Measurements from ENCODE around the gene ATP2B1.

Gene ATP2B1

DNA sequence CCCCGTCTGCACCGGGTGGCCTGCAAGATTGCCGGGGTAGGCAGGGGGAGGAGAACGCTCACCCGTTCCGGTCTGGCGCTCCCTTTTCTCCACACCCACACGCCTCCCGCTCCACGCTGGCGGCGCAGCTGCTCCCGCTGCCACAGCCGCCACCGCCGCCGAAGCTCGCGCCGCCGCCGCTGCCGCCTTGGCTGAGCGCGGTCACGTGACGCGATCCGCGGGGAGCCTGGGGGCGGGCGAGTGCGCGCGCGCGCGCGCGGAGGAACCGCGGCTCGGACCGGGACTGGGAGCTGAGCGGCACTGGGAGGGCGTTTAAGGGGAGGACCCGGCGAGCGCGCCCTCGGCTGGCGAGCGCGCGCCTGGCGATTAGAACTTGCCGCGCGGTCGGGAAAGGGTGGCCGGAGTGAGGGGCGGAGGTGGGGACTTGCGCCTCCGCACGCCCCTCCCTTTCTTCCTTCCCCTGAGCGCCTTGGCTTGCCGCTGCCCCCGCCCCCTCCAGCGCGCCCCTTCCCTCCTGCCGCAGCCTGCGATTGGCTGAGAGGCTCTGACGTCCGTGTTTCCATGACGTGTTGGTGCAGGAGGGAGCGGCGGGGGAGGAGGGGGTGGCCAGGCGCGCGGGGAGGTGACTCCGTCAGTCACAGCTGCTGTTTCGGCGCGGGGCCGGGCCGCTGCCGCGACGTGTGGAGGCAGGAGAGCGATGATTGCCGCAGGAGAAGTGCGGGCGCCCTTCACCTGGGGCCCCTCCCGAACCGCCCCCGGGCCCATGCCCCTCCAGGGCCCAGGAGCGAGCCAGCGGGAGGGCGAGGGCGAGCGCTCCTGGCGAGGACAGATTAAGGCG, 738 bp upstream of the ATP2B1 start:
- peak overlapping the region; percentile 84 to 91 for H3K4me3 ChIP-seq (replicated peaks in 1 of 2; ENCODE audit: low read depth in 2 of 2, low read length in 2 of 2)
- peak; percentile 99 to 100 for DNase-seq (ENCODE audit: low read depth in 2 of 2)
- TF ChIP-seq, protein P1, sequence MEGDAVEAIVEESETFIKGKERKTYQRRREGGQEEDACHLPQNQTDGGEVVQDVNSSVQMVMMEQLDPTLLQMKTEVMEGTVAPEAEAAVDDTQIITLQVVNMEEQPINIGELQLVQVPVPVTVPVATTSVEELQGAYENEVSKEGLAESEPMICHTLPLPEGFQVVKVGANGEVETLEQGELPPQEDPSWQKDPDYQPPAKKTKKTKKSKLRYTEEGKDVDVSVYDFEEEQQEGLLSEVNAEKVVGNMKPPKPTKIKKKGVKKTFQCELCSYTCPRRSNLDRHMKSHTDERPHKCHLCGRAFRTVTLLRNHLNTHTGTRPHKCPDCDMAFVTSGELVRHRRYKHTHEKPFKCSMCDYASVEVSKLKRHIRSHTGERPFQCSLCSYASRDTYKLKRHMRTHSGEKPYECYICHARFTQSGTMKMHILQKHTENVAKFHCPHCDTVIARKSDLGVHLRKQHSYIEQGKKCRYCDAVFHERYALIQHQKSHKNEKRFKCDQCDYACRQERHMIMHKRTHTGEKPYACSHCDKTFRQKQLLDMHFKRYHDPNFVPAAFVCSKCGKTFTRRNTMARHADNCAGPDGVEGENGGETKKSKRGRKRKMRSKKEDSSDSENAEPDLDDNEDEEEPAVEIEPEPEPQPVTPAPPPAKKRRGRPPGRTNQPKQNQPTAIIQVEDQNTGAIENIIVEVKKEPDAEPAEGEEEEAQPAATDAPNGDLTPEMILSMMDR (IDR thresholded peaks at IDR 0.05; ENCODE audit: low read depth, low read length), result no peak

DNA sequence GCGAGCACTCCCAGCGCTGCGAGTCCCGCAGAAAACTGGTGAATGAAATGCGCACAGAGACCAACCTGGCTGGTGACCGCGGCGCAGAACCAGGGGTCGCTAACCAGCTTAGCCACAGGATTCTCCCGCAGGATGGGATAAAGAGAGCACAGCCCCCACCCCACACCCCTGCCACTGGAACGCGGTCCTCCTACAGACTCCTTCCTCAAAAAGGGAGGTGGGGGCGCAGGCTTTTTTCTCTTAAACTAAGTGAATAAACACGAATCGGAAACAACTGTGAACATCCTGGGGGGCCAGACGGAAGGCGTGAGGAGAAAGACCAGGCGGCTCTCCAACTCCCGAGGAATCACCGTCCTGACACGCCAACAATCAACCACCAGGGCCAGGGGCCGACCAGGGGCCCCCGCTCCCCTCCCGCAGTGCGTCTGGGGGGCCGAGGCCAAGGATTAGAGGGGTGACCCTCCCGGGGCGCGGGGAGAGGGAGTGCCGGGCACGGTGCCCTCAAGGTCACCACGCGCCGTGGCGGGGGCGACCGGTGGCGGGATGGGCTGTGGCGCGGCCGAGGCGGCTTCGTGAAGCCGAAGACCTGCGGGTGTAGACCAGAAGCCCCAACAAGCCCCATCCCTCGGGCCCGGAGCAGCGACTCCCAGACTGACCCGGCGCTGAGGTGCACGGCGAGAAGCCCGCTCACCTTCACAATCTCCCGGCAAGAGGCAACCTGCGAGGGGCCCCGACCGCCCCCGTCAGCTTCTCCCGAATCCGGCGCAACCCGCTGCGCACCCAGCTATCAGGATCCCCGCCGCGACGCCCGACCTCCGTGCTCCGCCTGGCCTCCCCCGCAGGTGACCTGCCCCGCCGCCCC, 704 bp downstream of the ATP2B1 start:
- TF ChIP-seq, protein P1 (IDR thresholded peaks at IDR 0.05; ENCODE audit: low read depth, low read length), result no peak
- peak overlapping the region; percentile 84 to 85 for H3K4me3 ChIP-seq (replicated peaks in 1 of 2; ENCODE audit: low read depth in 2 of 2, low read length in 2 of 2)
- peak; percentile 19 to 34 for DNase-seq (ENCODE audit: low read depth in 2 of 2)

DNA sequence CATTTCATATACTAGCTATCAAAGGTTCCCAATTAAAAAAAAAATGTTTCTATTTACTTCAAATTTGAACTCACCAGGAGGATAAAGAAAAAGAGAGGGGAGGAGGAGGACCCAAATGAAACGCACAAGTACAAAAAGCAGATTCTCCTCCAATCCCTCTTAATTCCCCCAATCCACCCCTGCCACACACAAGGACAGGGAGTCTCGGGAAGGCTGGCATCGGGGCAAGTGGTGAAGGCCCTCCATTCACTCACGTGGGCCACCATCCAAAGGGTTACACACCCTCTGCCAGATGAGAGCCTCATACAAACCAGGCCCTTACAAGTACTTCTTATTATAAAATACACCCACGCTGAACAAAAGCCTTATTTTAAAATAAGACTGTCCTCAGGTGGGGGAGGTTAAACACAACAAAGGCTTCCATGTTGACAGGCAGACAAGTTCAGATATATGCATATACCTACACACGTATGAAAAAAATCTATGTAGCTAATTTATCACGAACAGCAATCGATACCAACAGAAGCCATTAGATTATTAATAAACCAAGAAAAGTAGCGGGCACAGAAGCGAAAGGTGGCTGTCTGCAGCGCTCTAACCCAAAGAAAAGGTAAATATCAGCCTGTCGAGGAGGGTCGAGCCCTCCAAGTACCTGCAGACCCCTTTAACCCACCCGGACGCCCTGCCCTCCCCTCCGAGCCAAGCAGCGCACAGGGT, 1.5 kb downstream of the ATP2B1 start:
- peak in 1 of 2 donors; percentile 32 for DNase-seq (ENCODE audit: low read depth in 2 of 2)
- H3K4me3 ChIP-seq (replicated peaks in 1 of 2; ENCODE audit: low read depth in 2 of 2, low read length in 2 of 2), result peak overlapping the region; percentile 84 to 85
- TF ChIP-seq, protein P1 (IDR thresholded peaks at IDR 0.05; ENCODE audit: low read depth, low read length), result no peak

DNA sequence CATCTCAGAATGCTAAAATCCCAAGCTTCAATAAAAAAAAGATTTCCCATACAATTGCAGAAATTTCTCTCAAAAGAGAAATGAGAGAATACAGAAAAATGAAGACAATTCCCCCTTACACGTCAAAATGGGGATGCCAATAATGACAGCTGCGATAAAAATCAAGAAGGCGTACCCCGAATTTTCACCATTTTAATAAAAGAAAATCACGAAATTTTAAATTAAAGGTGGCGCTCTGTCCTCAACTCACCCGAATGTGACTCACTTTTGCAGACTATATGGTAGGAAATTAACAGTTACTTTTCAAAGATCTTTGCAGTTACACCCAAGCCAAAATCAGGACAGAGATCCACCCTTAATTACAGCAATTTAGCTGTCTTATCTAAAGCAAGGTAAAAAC, 2.1 kb downstream of the ATP2B1 start:
- no peak for DNase-seq (ENCODE audit: low read depth in 2 of 2)
- TF ChIP-seq, protein P1 (IDR thresholded peaks at IDR 0.05; ENCODE audit: low read depth, low read length), result no peak
- H3K4me3 ChIP-seq (replicated peaks in 1 of 2; ENCODE audit: low read depth in 2 of 2, low read length in 2 of 2), result peak overlapping the region in 1 of 2 donors; percentile 84

DNA sequence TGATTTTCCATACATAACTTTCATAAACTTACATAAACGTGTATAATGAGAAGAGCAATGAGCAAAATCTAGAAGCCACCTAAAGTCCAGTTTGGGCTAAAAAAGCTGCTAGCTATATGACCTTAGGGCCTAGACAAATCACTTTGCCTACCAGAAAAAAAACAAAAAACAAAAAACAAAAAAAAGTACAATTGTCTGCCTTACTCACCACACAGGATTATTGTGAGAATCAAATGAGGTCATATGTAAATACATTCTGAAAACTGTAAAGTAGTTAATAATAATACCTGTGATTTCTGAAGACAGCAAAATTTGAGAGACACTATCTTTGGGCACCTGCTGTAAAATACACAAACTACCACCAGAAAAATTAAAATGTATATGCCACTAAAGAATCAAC, 4.2 kb downstream of the ATP2B1 start:
- DNase-seq (ENCODE audit: low read depth in 2 of 2), result no peak
- no peak overlapping the region for H3K4me3 ChIP-seq (replicated peaks in 1 of 2; ENCODE audit: low read depth in 2 of 2, low read length in 2 of 2)
- TF ChIP-seq, protein P1 (IDR thresholded peaks at IDR 0.05; ENCODE audit: low read depth, low read length), result no peak

DNA sequence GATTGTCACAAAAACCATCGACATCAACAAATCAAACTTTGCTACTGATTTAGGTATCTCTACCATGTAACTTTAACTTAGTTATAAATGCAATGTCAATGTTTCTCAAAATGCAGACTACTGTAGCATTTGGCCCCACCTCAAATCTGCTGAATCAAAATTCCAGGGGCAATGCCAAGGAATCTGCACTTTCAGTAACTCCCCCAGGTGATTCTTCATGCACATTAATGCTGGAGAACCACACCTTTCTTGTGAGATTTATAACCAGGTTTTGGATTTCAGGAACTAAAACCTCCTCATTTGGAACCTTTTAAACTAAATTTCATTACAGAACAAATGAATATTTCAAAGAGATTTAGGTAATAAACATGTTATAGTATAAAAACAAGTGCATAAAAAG, 4.9 kb downstream of the ATP2B1 start:
- TF ChIP-seq, protein P1 (IDR thresholded peaks at IDR 0.05; ENCODE audit: low read depth, low read length), result no peak
- no peak for DNase-seq (ENCODE audit: low read depth in 2 of 2)
- H3K4me3 ChIP-seq (replicated peaks in 1 of 2; ENCODE audit: low read depth in 2 of 2, low read length in 2 of 2), result no peak overlapping the region

All from cardiac fibroblast (primary cell).